ENCODE data around the gene C2CD2.
"Not testable (repeated sequence)": the region's sequence is repeated elsewhere in the genome, so short reads cannot be mapped to it uniquely, and the experiment has no call there.

The C2CD2 gene

DNA sequence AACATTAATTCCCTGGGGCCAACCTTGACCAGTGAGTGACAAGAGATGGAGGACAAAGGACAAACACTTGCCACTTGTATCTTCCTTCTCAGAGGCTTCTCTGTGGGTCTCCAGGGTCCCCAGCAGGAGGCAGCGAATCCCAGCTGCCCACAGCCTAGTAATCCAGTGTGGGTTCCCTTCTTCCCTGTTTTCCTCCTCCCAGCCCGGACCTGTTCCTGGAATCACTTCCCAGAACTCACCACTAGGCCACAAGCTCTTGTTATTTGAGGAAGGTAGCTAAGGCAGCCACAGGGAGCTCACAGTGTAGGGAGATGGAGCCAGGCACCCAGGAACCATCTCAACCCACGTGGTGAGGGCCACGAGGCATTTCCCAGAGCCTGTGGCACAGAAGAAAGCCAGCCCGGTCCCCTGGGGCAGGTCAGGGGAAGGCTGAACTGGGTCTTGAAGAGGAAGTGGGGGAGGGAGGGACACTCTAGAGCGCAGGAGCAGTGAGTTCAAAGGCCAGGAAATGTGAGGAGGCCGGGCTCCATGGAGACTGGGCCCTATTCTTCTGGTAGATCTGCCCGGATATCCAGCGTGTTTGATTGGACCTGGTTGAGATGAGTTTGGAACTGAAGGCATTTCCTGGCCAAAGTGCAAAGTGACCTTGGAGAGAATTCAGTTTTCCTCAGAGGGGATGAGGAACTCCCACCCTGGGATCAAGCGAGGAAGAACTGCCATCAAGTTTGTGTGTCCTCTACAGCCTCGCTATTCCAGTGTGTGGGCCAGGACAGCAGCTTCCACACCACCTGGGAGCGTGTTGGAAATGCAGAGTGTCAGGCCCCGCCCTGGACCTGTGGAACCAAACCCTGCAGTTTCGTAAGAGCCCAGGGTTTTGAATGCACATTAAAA, 20.3 kb upstream of the C2CD2 start:
- no peak for DNase-seq

DNA sequence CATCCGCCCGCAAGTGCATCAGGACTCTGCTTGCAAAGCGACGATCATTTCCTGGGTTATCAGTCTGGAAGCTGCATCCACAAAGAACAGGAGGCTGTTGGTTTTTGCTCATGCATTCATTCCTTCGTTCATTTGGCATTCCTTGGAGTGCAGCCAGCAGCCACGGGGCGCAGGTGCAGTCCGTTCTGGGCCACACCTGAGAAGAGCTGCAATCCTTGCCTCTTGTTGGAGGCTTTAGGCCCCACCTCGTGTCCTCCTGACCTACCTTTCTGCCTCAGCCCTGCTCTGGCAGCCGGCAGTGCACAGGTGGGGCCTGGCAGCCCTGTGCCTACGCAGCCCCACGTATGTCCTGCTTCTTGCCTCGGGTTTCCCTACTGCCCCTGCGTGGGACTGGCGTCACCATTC, 19.6 kb upstream of the C2CD2 start:
- DNase-seq = no peak

- DNase-seq = no peak
Measured at GRCh38 chr21:41972511-41973205, 18.8 kb upstream of the C2CD2 start.

- DNase-seq = no peak
Measured at GRCh38 chr21:41971891-41972290, 18.1 kb upstream of the C2CD2 start.

DNA sequence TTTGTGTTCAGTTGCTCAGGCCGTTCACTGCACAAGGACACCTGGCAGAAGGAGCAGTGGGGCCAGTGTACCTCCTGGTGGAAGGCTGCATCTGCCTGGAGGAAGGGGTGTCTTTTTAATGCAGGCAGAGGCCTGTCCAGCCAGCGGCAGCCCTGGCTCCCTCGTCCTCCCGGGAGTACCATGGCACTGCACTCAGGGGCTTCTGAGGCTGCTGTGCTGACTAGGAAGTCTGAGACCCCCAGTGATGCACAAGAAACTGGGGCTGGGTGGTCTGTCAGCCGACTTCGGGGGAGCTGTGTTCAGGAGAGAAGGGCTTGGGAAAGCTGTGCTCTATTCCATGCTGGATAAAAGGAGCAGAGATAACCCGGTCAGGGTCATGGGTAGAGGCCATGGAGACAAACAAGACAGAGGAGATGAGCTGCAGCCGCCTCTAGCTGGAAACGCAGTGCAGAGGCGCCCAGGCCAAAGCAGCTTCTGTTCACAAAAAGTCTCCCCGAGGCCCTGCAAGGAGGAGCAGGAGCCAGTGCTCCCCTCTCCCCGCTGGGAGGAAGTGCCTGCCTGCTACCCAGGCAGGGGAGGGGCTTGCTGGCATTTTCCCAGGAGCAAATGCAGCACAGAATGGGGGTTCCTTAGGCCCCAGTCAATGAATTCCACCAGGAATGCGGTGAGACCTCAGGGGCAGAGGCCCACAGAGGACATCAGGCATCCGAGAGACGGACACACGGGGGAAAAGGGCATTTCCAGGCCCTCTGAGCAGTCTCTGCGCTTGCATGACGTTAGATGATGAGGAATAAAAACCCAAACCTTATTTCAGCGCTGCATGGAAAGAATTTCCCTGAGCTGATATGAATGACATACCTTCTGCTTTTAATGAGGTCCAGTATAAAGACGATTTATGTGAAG, 17.2 kb upstream of the C2CD2 start:
- no peak for DNase-seq

DNA sequence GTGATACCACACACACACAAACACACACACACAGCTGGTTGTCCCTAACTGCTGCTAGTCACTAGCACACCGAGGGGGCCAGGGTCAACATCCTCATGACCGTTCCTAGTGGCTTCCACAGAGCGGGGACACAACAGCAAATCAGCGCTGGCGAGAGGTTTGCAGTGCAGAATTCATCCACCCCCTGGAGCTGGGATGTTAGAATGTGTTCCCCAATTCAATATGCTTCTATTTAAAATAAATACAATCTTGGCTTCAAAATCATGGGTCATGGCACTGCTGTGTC, 16.2 kb upstream of the C2CD2 start:
- DNase-seq = no peak

DNA sequence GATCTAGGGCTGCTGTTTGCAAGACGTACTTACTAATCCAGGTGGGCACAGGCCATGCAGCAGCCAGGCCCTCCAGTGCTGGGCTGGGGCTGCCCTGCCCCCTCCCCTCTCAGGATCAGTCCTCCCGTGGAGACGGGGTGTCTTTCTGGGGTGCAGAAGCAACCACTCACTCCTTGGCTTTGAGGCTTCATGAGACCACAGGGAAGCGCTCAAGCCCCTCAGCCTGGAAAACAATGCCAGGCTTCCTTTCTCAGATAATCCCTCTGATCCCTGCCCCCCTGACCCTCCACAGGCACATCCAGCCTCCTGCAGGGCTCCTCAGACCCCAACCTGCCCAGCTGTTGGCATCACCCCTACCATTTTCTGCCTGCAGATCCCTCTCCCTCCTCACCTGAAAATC, 13.9 kb upstream of the C2CD2 start:
- DNase-seq = no peak

DNA sequence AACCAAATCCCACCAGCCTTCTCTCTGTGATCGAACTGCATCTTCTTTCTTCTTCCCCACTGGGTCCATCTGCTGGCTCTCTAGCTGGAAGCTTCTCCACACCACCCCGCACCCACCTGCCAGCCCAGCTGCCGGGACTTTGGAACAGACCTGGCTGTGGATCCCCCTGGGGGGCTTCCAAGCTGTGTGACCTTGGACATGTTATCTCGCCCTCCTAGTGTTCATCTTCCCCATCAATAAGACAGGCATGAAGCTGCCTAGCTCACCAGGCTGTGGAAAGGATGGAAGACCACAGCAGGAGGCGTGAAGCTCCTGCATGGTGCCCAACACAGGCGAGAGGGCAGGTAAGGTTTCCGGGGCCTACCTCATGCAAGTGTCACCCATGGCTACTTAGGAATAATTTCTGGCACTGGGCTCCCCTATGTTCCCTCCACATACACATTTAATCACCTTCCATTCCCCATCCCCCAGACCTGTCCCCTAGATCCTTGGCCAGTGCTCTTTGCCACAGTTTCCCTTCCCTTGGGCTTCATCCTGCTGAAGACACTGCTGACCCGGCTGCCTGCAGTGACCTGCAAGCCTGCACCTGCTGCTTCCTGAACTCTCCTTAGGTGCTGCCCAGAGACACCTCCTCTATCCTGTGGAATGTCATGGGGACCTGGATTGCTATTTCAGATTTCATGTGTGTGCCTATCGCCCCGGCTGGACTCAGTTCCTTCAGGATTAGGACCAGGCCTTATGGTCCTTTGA, 13.2 kb upstream of the C2CD2 start:
- no peak for DNase-seq

DNA sequence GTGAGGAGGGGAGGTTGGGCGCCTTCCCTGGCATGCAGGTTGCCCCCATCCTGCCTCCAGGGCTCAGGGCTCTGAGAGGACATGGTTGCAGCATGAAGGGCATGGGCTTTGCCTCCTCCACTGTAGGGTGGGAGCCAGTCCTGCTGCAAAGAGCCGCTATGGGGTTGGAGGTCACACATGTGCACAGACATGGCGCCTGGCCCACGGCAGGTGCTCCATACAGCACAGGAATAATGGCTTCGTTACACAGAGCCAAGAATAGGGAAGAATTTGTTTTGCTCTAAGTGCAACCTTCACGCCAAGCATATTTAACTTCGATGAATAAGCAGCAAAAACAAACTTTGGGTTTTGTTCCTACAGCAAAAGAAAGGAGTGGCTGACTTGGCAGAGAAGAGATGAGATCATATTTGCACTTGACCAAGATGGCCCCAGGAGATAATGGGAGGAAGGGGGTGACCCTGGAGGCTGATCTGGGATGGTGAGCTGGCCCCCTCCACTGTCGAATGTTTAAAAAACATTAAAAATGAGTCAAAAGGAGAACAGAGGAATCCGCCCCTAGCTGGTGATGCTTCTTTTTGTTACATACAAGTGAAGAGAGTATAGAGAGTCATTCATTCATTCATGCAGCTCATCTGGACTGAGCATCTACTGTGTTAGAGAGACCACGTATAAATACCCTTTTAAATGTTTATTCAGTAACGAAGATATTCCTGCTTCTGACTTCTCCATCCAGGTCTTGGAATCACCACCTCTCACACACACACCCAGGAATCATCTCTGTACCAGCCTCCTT, 12.4 kb upstream of the C2CD2 start:
- DNase-seq = no peak

DNA sequence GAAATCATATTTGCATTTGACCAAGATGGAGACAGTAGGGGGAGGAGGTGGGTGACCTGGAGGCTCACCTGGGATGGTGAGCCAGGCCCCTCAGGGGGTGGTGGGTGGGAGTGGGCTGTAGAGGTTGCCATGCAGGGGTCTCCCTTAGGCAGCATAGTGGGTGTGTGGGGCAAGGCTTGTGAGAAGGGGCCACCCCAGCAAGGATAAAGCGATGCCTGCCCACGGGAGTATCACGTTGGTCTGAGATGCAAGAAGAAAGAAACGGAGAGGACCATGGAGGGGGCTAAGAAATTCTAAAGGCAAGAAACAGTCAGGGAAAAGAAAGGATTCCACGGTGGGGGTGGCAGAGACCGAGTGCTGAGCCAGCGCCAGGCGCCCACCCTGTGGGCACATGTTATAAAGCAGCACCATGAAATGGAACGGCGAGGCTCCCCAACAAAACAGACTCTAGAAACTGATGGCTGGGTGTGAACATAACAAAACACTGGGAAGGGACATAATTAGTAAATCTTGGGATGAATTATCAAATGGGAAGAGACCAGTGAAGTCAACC, 11.7 kb upstream of the C2CD2 start:
- DNase-seq = no peak

DNA sequence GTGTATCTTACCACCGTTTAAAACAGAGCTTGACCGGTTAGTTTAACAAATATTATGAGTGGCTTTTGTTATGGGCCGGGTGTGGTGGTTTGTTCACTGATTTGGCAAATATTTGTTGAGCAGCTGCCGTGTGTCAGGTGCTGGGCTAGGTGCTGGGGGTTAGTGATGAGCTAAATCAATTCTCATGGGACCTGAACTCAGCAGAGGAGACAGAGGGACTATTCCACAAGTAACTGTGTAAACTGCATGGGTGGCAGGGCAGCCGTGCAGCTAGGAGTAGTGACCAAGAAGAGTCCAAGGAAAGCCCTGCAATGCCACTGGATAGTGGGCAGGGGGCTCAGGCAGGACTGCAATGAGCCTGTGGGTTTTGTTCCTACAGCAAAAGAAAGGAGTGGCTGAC, 11.2 kb upstream of the C2CD2 start:
- no peak for DNase-seq

GRCh38 chr21:41964171-41964570, 10.4 kb upstream of the C2CD2 start:
- no peak for DNase-seq

GRCh38 chr21:41962425-41962966, 8.7 kb upstream of the C2CD2 start:
- DNase-seq = no peak

DNA sequence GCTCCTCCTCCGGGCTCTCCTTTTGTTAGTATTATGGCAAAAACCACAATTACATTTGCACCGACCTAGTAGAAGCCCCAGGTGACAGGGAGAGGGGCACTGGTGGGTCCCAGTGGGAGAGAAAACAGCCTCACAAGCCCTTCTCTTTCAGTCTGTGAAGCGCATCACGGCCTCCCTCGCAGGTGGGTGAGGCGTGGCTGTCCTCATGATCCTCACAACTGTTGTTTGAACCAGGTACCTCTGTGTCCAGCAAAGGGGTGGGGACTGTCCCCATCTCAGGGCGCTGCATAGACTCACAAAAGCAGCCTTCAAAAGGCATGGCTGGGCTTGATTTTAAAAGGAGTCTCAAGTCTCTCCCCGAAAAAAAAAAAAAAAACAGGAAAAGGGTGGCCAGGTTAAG, 7.9 kb upstream of the C2CD2 start:
- no peak for DNase-seq

- DNase-seq = no peak
Measured at GRCh38 chr21:41961282-41961701, 7.5 kb upstream of the C2CD2 start.

- DNase-seq = no peak
Measured at GRCh38 chr21:41960386-41960785, 6.6 kb upstream of the C2CD2 start.

DNA sequence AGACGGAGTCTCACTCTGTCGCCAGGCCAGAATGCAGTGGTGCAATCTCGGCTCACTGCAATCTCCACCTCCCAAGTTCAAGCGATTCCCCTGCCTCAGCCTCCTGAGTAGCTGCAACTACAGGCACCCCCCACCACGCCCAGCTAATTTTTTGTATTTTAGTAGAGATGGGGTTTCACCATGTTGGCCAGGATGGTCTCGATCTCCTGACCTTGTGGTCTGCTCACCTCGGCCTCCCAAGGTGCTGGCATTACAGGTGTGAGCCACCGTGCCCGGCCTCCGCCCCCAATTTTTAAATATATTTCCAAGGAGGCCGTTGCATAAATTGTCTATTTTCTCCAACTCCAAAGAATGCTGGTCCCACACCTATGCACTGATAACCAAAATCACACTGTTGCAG, 5.9 kb upstream of the C2CD2 start:
- not testable (repeated sequence) for DNase-seq

DNA sequence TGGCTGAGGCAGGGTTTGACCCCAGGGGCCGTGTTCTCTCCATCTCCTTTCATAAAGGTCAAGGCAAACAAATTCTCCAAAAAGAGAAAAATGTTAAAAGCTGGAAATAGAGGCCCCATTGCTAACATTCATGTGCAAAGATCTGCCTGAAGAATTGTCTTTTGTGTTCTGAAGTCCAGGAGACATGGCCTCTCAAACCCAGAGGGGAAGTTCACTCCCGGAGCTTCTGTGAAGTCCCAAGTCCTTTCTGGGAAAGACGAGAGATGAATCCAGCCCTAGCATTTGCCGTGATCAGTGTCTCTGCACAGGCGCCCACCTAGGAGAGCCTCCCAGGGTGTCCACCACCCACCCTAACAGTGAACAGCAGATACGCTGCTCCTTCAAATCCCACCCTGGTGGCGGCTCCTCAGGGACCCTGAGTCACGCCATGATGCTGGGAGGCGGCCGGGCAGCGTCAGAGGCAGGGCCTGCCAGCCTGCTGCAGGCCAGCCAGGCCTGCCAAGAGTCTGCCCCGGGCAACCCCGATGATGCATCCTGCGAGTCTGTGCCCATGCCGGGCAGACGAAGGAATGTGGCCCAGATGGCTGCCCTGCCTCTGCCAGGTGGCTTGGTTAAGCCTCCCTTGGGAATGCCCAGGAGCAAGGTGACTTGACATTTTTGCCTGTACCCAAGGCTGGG, 5.2 kb upstream of the C2CD2 start:
- DNase-seq = no peak

DNA sequence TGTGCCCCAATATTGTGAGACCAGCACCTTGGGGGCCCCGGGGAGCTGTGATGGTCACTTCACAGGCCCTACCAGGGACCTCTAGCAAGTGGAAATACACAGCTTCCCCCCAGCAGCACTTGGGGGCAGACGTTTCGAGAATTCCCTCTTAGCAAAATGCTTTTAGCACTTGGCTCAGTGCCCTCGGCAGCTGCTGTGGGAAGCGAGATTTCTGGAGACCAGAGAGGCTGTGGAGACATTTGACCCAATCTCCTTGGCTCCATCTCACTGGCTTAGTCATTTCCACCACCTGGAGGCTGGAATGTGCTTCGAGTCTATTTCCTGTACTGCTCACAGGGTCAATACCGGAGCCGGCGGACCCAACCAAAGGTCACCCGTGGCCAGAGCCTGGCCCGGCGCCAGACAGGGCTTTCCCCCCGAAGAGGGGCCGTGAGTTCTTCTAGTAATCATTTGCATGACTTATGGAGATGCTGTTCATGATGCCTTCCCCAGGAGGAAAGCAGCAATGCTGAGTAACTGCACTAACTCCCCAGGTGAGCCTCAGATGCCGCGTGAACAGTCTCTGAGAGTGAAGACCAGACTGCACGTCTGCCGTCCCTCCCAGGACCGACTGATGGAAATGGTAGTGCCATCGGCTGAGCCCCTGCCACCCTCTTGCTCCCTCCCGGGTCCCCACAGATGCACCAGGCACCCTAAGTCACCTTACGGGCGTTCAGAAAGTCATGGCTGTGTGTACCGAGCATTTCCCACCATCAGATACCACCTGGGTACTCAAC, 4.4 kb upstream of the C2CD2 start:
- DNase-seq = peak in 1 of 3 experiments; percentile 81

All from NCI-H1417 (cell line).